HG03045 (cell line): ENCODE data around the gene MYL11.
A peak's percentile ranks its signal among the peaks of the same experiment; 100 is the strongest.

Experiments
- ATAC-seq: cut with Tn5 transposase; IDR thresholded peaks from one replicate; pipeline ENCODE4 v1.9.1; 2021; ENCODE audit warnings: mild to moderate bottlenecking, moderate library complexity; ENCODE audit not compliant: unreplicated experiment

Gene MYL11

GRCh38 chr16:30369938-30370455, 4.6 kb upstream of the MYL11 start:
- peak; percentile 0 for ATAC-seq

GRCh38 chr16:30370456-30371247, 4.0 kb upstream of the MYL11 start, which contains the start of gene TBC1D10B:
Gene TBC1D10B (minus strand): TSS chr16:30370494. CDS start chr16:30370183, 311 bp downstream.
- ATAC-seq = peak; percentile 72

- ATAC-seq = no peak
These were observed 3.3 kb upstream of the MYL11 start for GRCh38 chr16:30371248-30371816.

- ATAC-seq = no peak
These were observed 2.4 kb upstream of the MYL11 start for GRCh38 chr16:30372038-30372712.

- no peak for ATAC-seq
These were observed 1.9 kb upstream of the MYL11 start for GRCh38 chr16:30372725-30373124.

- ATAC-seq = no peak
These were observed 1.3 kb downstream of the MYL11 start for GRCh38 chr16:30375864-30376263.

- ATAC-seq = no peak
These were observed 1.9 kb downstream of the MYL11 start for GRCh38 chr16:30376461-30376902.

- ATAC-seq = no peak
These were observed 2.6 kb downstream of the MYL11 start for GRCh38 chr16:30377050-30377811.

GRCh38 chr16:30377812-30378235, 3.2 kb downstream of the MYL11 start:
- ATAC-seq = peak; percentile 45

- ATAC-seq = peak; percentile 83
These were observed 3.9 kb downstream of the MYL11 start for GRCh38 chr16:30378236-30379157.

GRCh38 chr16:30379158-30379783, 4.7 kb downstream of the MYL11 start:
- ATAC-seq = no peak

GRCh38 chr16:30380072-30380802, 5.6 kb downstream of the MYL11 start:
- no peak for ATAC-seq

- ATAC-seq = no peak
These were observed 6.2 kb downstream of the MYL11 start for GRCh38 chr16:30380803-30381208.

GRCh38 chr16:30381291-30382041, 6.9 kb downstream of the MYL11 start:
- ATAC-seq = no peak

GRCh38 chr16:30382111-30382881, 7.7 kb downstream of the MYL11 start, which contains the start of gene SEPTIN1:
Gene SEPTIN1 (minus strand): TSS chr16:30382561. CDS start chr16:30382542, 19 bp downstream.
- ATAC-seq = no peak

GRCh38 chr16:30383521-30383920, 8.9 kb downstream of the MYL11 start:
- no peak for ATAC-seq

GRCh38 chr16:30394592-30395154, 20.1 kb downstream of the MYL11 start:
- no peak for ATAC-seq
